ENCODE data around the gene ROR1.

Gene ROR1

GRCh38 chr1:64004451-64005025, 230.7 kb downstream of the ROR1 start:
- ATAC-seq (ENCODE audit: insufficient read depth, low read depth) (no peak), DNase-seq (no peak)
- H3K4me1 ChIP-seq (ENCODE audit: insufficient read depth, low read length): no peaks in the 10 kb centered on the region
- no peaks in the 10 kb centered on the region for H3K36me3 ChIP-seq (ENCODE audit: insufficient read depth, low read length)
- no peaks in the 10 kb centered on the region for H3K27me3 ChIP-seq (ENCODE audit: insufficient read depth, low read length, poor library complexity)
- H3K9ac ChIP-seq (ENCODE audit: low read depth, low read length): no peak overlapping the region
- H3K79me2 ChIP-seq (ENCODE audit: insufficient read depth, low read length): no peaks in the 10 kb centered on the region
- no peaks in the 10 kb centered on the region for H3K9me3 ChIP-seq (ENCODE audit: insufficient read depth, low read length, severe bottlenecking)
- no peak overlapping the region for H3K4me3 ChIP-seq (ENCODE audit: low read depth in 1 of 2, low read length in 2 of 2)
- TF ChIP-seq, protein P1, sequence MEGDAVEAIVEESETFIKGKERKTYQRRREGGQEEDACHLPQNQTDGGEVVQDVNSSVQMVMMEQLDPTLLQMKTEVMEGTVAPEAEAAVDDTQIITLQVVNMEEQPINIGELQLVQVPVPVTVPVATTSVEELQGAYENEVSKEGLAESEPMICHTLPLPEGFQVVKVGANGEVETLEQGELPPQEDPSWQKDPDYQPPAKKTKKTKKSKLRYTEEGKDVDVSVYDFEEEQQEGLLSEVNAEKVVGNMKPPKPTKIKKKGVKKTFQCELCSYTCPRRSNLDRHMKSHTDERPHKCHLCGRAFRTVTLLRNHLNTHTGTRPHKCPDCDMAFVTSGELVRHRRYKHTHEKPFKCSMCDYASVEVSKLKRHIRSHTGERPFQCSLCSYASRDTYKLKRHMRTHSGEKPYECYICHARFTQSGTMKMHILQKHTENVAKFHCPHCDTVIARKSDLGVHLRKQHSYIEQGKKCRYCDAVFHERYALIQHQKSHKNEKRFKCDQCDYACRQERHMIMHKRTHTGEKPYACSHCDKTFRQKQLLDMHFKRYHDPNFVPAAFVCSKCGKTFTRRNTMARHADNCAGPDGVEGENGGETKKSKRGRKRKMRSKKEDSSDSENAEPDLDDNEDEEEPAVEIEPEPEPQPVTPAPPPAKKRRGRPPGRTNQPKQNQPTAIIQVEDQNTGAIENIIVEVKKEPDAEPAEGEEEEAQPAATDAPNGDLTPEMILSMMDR (IDR thresholded peaks at IDR 0.05; ENCODE audit: borderline replicate concordance, extremely low read depth, low read length, poor library complexity, severe bottlenecking): no peak
- no peak for TF ChIP-seq EZH2 (IDR thresholded peaks at IDR 0.05; ENCODE audit: borderline replicate concordance, low read depth, low read length, severe bottlenecking)
- H2AFZ ChIP-seq (ENCODE audit: low read depth, low read length): no peak overlapping the region
- no peak overlapping the region for H3K4me2 ChIP-seq (ENCODE audit: insufficient read depth, low read length)
- H3K27ac ChIP-seq (ENCODE audit: low read length): no peak overlapping the region
- H4K20me1 ChIP-seq (ENCODE audit: insufficient read depth, low read length): no peaks in the 10 kb centered on the region

DNA sequence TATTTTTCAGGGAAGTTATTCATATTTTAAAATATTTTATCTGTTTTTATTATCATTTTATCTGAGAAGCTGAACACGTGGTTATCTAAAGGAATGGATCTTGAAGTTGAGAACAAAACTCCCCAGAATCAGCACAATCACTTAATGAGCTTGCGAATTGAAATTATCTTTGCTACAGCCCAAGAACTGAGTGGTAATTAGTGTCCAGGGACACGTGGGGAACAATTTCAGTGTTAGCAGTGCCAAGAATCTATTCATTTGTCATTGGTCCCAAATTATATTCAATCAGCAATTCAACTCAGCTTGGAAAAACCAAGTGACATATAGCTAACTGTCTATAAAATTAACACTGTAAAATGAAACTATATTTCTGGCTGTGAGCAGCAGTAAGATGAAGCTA, 232.0 kb downstream of the ROR1 start:
- H3K9ac ChIP-seq (ENCODE audit: low read depth, low read length): no peak overlapping the region

DNA sequence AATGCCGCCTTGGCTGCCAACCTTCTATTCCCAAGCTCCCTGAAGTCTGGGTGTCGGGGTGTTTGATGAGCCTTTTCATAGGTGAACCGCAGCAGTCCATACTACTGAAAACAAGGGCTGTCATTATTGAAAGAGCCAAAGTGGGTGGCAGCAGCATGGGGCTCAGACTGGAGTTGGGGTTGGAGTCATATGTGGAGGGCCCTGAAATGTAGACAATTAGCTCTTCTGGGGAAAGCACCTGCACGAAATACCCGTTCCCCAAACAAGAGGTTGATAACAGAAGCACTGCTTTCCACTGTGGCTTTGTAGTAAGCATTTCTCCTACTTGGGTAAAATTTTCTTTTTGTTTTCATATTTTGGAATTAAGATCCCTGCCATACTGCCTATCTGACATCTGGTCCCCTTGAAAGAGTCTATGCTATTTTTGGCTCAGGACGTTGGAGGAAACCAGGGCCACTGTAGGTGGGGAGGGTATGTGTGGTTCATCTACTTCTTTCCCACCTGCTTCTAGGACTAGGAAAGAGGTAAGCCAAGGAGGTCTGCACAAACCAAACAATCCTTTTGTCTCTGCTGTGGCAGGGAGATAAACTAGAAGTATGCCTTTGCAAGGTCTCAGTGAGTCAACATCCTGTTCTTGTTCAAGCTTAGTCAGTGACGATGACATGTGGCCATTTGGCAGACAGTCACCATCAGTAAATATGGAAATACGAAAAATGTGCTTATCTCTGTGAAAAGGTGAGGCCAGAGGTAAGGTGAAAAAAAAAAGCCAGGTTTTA, 232.6 kb downstream of the ROR1 start:
- no peaks in the 10 kb centered on the region for H3K9me3 ChIP-seq (ENCODE audit: insufficient read depth, low read length, severe bottlenecking)
- no peaks in the 10 kb centered on the region for H4K20me1 ChIP-seq (ENCODE audit: insufficient read depth, low read length)
- H3K27ac ChIP-seq (ENCODE audit: low read length): no peak overlapping the region
- H2AFZ ChIP-seq (ENCODE audit: low read depth, low read length): no peak overlapping the region
- DNase-seq (no peak), ATAC-seq (ENCODE audit: insufficient read depth, low read depth) (no peak)
- no peaks in the 10 kb centered on the region for H3K27me3 ChIP-seq (ENCODE audit: insufficient read depth, low read length, poor library complexity)
- H3K9ac ChIP-seq (ENCODE audit: low read depth, low read length): no peak overlapping the region
- TF ChIP-seq EZH2 (IDR thresholded peaks at IDR 0.05; ENCODE audit: borderline replicate concordance, low read depth, low read length, severe bottlenecking): no peak
- TF ChIP-seq, protein P1 (IDR thresholded peaks at IDR 0.05; ENCODE audit: borderline replicate concordance, extremely low read depth, low read length, poor library complexity, severe bottlenecking): no peak
- H3K4me3 ChIP-seq (ENCODE audit: low read depth in 1 of 2, low read length in 2 of 2): no peak overlapping the region
- H3K4me1 ChIP-seq (ENCODE audit: insufficient read depth, low read length): no peaks in the 10 kb centered on the region
- H3K36me3 ChIP-seq (ENCODE audit: insufficient read depth, low read length): no peaks in the 10 kb centered on the region
- H3K4me2 ChIP-seq (ENCODE audit: insufficient read depth, low read length): no peak overlapping the region
- H3K79me2 ChIP-seq (ENCODE audit: insufficient read depth, low read length): no peaks in the 10 kb centered on the region

More for the DNA sequence above, 232.0 kb downstream of the ROR1 start:
- Histone ChIP-seq H3K4me1 (ENCODE audit: insufficient read depth, low read length) (no peaks in the 10 kb centered on the region), H3K27ac (ENCODE audit: low read length) (no peak overlapping the region), H3K4me2 (ENCODE audit: insufficient read depth, low read length) (no peak overlapping the region), H4K20me1 (ENCODE audit: insufficient read depth, low read length) (no peaks in the 10 kb centered on the region), H3K79me2 (ENCODE audit: insufficient read depth, low read length) (no peaks in the 10 kb centered on the region), H3K4me3 (ENCODE audit: low read depth in 1 of 2, low read length in 2 of 2) (no peak overlapping the region), H3K27me3 (ENCODE audit: insufficient read depth, low read length, poor library complexity) (no peaks in the 10 kb centered on the region), H3K9me3 (ENCODE audit: insufficient read depth, low read length, severe bottlenecking) (no peaks in the 10 kb centered on the region), H2AFZ (ENCODE audit: low read depth, low read length) (no peak overlapping the region), H3K36me3 (ENCODE audit: insufficient read depth, low read length) (no peaks in the 10 kb centered on the region)
- no peak for ATAC-seq (ENCODE audit: insufficient read depth, low read depth)
- no peak for DNase-seq
- TF ChIP-seq, protein P1 (IDR thresholded peaks at IDR 0.05; ENCODE audit: borderline replicate concordance, extremely low read depth, low read length, poor library complexity, severe bottlenecking): no peak
- TF ChIP-seq EZH2 (IDR thresholded peaks at IDR 0.05; ENCODE audit: borderline replicate concordance, low read depth, low read length, severe bottlenecking): no peak
